CD4-positive, CD25-positive, alpha-beta regulatory T cell (primary cell): Measurements from ENCODE around the gene MMD. TPM values are rescaled to one million over a fixed set of nuclear protein-coding genes. Genes with fewer than 3 reads are reported as not detected.
A peak's percentile ranks its signal among the peaks of the same experiment; 100 is the strongest.

Experiments
- ATAC-seq, 2 donors: fragments of 150-1000 bp; cut with Tn5 transposase; one replicate each; pipeline ENCODE4 v1.10.0; 2021; ENCODE audit warnings: low read depth in 2 of 2, moderate number of reproducible peaks in 2 of 2, moderate library complexity in 1 of 2
- DNase-seq, 3 donors: peaks; one replicate each; pipeline versions ENCODE4 v3.0.0 to v3.0.0-alpha.2; 2012 to 2022; ENCODE audit warnings: mixed read lengths in 1 of 3
- H3K27ac ChIP-seq: one replicate; pipeline ENCODE4 v1.7.0; 2013; ENCODE audit warnings: mild to moderate bottlenecking, low read length; ENCODE audit not compliant: insufficient read depth, poor library complexity, severe bottlenecking
- H3K27me3 ChIP-seq: one replicate; pipeline ENCODE4 v1.7.0; 2013; ENCODE audit warnings: low read length; ENCODE audit not compliant: control insufficient read depth, insufficient read depth
- H3K36me3 ChIP-seq: one replicate; pipeline ENCODE4 v1.7.0; 2013; ENCODE audit warnings: mild to moderate bottlenecking, low read length, moderate library complexity; ENCODE audit not compliant: control insufficient read depth, insufficient read depth
- H3K4me1 ChIP-seq: 2 replicates; pipeline ENCODE4 v1.7.0; 2013; ENCODE audit warnings: mild to moderate bottlenecking, low read length; ENCODE audit not compliant: insufficient read depth, control insufficient read depth, poor library complexity, severe bottlenecking
- H3K4me3 ChIP-seq: one replicate; pipeline ENCODE4 v1.7.0; 2013; ENCODE audit warnings: low read depth, mild to moderate bottlenecking, low read length, moderate library complexity
- H3K9me3 ChIP-seq, 2 experiments: 1 replicate in 1 of 2; 2 replicates in 1 of 2; pipeline ENCODE4 v1.7.0; 2013; ENCODE audit warnings: low read length in 2 of 2, mild to moderate bottlenecking in 1 of 2, moderate library complexity in 1 of 2; ENCODE audit not compliant: control insufficient read depth in 2 of 2
- H3K27ac Mint-ChIP-seq, 3 donors: one replicate each; pipeline ENCODE4 v1.8.0; 2020 to 2022; ENCODE audit warnings: mild to moderate bottlenecking in 3 of 3, mixed read lengths in 3 of 3, moderate library complexity in 2 of 3
- H3K27me3 Mint-ChIP-seq: one replicate; pipeline ENCODE4 v1.8.0; 2022; ENCODE audit warnings: mild to moderate bottlenecking, mixed read lengths
- H3K36me3 Mint-ChIP-seq: one replicate; pipeline ENCODE4 v1.8.0; 2020; ENCODE audit warnings: mixed read lengths
- H3K4me1 Mint-ChIP-seq, 4 donors: one replicate each; pipeline ENCODE4 v1.8.0; 2020 to 2022; ENCODE audit warnings: mixed read lengths in 4 of 4, mild to moderate bottlenecking in 1 of 4
- H3K4me3 Mint-ChIP-seq, 4 donors: one replicate each; pipeline ENCODE4 v1.8.0; 2020 to 2022; ENCODE audit warnings: mild to moderate bottlenecking in 4 of 4, mixed read lengths in 4 of 4, moderate library complexity in 3 of 4
- H3K9me3 Mint-ChIP-seq, 7 donors: one replicate each; pipeline ENCODE4 v1.8.0; 2020 to 2022; ENCODE audit warnings: mixed read lengths in 7 of 7, mild to moderate bottlenecking in 3 of 7, moderate library complexity in 2 of 7
- polyA plus RNA-seq, 4 donors: library from polyadenylated mRNA; unstranded; fragments of 300-500 nt; fragmentation: Illumina TruSeq; gene quantifications; one replicate each; pipeline ENCODE4 v1.2.3, GENCODE V29; 2021
- total RNA-seq: library from RNA; stranded (reverse); gene quantifications from one replicate; pipeline ENCODE4 v1.2.3, GENCODE V29; 2022

Gene MMD
- total and polyA plus RNA-seq, 5 donors from 2014 or later = 10.1 to 17.8 (median 12.0) TPM

GRCh38 chr17:55347341-55347740 lies 74.3 kb downstream of the MMD start:
- no peak overlapping the region for H3K27ac ChIP-seq
- peaks cover 1% of the 10 kb centered on the region for H3K27me3 Mint-ChIP-seq
- no peaks in the 10 kb centered on the region for H3K36me3 Mint-ChIP-seq
- H3K4me3 Mint-ChIP-seq = no peak overlapping the region
- peaks cover 19 to 46% (median 29%) of the 10 kb centered on the region in 4 donors for H3K4me1 Mint-ChIP-seq
- peaks cover 1% of the 10 kb centered on the region for H3K27me3 ChIP-seq
- no peak overlapping the region for H3K27ac Mint-ChIP-seq
- H3K4me3 ChIP-seq = no peak overlapping the region
- peaks cover 0 to 3% (median 0%) of the 10 kb centered on the region in 7 donors for H3K9me3 Mint-ChIP-seq
- peaks cover 25% of the 10 kb centered on the region for H3K4me1 ChIP-seq
- H3K9me3 ChIP-seq = no peaks in the 10 kb centered on the region
- DNase-seq = no peak
- no peak for ATAC-seq
- H3K36me3 ChIP-seq = no peaks in the 10 kb centered on the region

DNA sequence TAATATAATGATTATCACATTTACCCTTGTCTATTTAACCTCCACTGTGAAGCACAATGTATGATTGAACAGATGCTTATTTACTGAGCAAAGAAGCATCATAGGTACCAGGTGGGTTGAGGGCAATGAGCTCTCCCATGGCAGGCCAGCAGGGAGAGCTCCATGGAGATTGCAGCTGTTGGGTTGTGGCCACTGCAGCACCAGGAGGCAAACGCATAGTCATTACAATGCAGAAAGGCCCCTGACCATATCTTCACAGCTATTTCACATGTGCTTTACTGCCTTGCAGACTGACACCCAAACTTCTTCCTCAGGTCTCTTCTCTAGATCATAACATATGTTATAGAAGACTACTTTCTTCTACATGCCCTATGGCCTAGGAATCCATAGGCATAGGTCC lies 75.0 kb downstream of the MMD start:
- Histone ChIP-seq H3K36me3 (no peaks in the 10 kb centered on the region), H3K4me1 (peaks cover 25% of the 10 kb centered on the region), H3K27ac (no peak overlapping the region), H3K4me3 (no peak overlapping the region), H3K9me3 (no peaks in the 10 kb centered on the region), H3K27me3 (peaks cover 1% of the 10 kb centered on the region)
- Mint-ChIP-seq H3K4me3 (peak overlapping the region in 1 of 4 donors; percentile 17), H3K9me3 (peaks cover 0 to 2% (median 0%) of the 10 kb centered on the region in 7 donors), H3K4me1 (peaks cover 19 to 47% (median 30%) of the 10 kb centered on the region in 4 donors), H3K27me3 (peaks cover 5% of the 10 kb centered on the region), H3K27ac (peak overlapping the region in 1 of 3 donors; percentile 10), H3K36me3 (no peaks in the 10 kb centered on the region)
- DNase-seq = no peak
- ATAC-seq = no peak

DNA sequence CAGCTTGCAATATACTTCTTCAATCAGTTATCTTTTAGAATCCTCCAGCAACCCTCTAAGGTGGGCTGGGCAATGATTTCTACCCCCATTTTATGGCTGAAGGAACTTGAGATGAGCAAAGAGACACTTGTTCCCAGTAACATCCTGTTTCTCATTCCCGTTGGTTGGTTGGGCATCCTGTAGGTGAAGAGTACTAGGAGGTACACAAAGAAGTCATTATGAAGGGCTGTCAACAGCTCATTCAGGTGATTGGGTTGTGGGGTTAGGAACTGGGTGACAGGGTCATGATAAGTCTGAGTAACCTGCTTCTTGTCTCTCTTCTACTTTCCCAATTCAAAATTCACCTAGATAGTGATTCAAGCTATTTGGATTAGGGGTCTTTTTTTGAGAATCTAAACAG lies 76.5 kb downstream of the MMD start:
- Histone ChIP-seq H3K4me3 (no peak overlapping the region), H3K36me3 (no peaks in the 10 kb centered on the region), H3K4me1 (peaks cover 25% of the 10 kb centered on the region), H3K9me3 (no peaks in the 10 kb centered on the region), H3K27me3 (no peaks in the 10 kb centered on the region), H3K27ac (no peak overlapping the region)
- peaks cover 19 to 47% (median 31%) of the 10 kb centered on the region in 4 donors for H3K4me1 Mint-ChIP-seq
- H3K27me3 Mint-ChIP-seq = peaks cover 5% of the 10 kb centered on the region
- H3K4me3 Mint-ChIP-seq = no peak overlapping the region
- ATAC-seq (no peak), DNase-seq (peak in 1 of 3 donors; percentile 22)
- peaks cover 0 to 2% (median 0%) of the 10 kb centered on the region in 7 donors for H3K9me3 Mint-ChIP-seq
- H3K36me3 Mint-ChIP-seq = no peaks in the 10 kb centered on the region
- no peak overlapping the region for H3K27ac Mint-ChIP-seq

DNA sequence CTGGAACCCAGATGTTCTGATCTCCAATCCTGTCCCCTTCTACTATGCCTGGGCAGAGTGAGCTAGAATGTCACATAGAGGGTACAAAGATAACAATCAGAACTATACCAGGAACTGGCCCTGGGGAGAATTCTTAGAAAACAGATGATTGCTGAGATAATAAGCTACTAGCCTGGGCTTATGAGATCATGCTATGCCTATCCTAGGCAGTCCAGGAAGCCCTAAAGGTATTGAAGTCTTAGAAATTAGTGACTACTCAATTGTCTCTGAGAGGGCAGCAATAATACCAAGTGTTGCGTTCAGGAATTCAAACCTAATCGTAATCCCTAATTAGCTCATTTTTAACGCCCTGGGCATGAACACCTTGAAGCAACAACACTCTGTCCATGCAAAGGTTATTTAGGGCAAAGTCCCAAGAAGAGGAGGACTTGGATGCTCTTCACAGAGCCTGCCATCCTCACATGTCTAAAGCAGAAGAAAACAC lies 77.1 kb downstream of the MMD start:
- Histone ChIP-seq H3K4me3 (peak overlapping the region; percentile 49), H3K36me3 (no peaks in the 10 kb centered on the region), H3K4me1 (peaks cover 25% of the 10 kb centered on the region), H3K9me3 (no peaks in the 10 kb centered on the region), H3K27ac (no peak overlapping the region), H3K27me3 (no peaks in the 10 kb centered on the region)
- peak overlapping the region in 2 of 4 donors; percentile 1 to 29 for H3K4me3 Mint-ChIP-seq
- H3K27me3 Mint-ChIP-seq = peaks cover 7% of the 10 kb centered on the region
- H3K36me3 Mint-ChIP-seq = no peaks in the 10 kb centered on the region
- peaks cover 0 to 2% (median 0%) of the 10 kb centered on the region in 7 donors for H3K9me3 Mint-ChIP-seq
- peak; percentile 81 to 84 for ATAC-seq
- peak overlapping the region in 2 of 3 donors; percentile 48 to 62 for H3K27ac Mint-ChIP-seq
- peaks cover 19 to 47% (median 34%) of the 10 kb centered on the region in 4 donors for H3K4me1 Mint-ChIP-seq
- peak in 1 of 3 donors; percentile 96 for DNase-seq

DNA sequence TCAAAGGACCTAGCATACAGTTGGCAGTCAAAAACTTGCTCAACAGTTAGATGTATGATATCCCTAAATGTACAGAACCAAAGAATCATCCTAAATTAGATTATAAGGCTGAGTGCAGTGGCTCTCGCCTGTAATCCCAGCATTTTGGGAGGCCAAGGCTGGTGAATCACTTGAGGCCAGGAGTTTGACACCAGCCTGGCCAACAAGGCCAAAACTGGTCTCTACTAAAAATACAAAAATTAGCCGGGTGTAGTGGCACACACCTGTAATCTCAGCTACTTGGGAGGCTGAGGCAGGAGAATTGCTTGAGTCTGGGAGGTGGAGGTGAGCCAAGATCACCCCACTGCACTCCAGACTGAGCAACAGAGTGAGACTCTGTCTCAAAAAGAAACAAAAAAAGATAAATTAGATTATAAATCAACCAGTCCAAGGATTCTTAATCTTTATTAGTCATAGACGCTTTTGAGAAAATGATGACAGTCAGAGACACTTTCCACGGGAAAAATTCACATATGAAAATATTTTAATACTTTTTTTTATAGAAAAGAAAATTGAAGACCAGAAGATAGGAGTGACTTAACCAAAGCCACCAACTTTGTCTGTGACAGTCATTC lies 77.6 kb downstream of the MMD start:
- H3K4me3 Mint-ChIP-seq = peak overlapping the region in 1 of 4 donors; percentile 1
- Histone ChIP-seq H3K27ac (no peak overlapping the region), H3K4me3 (peak overlapping the region; percentile 49), H3K9me3 (no peaks in the 10 kb centered on the region), H3K4me1 (peaks cover 22% of the 10 kb centered on the region), H3K27me3 (no peaks in the 10 kb centered on the region), H3K36me3 (no peaks in the 10 kb centered on the region)
- peak overlapping the region in 2 of 3 donors; percentile 47 to 62 for H3K27ac Mint-ChIP-seq
- H3K27me3 Mint-ChIP-seq = peaks cover 9% of the 10 kb centered on the region
- peak; percentile 8 to 12 for ATAC-seq
- no peaks in the 10 kb centered on the region for H3K36me3 Mint-ChIP-seq
- peak in 1 of 3 donors; percentile 23 for DNase-seq
- H3K4me1 Mint-ChIP-seq = peaks cover 19 to 47% (median 34%) of the 10 kb centered on the region in 4 donors
- H3K9me3 Mint-ChIP-seq = peaks cover 0 to 3% (median 0%) of the 10 kb centered on the region in 7 donors

GRCh38 chr17:55342800-55343585 lies 78.6 kb downstream of the MMD start:
- peaks cover 14 to 39% (median 29%) of the 10 kb centered on the region in 4 donors for H3K4me1 Mint-ChIP-seq
- H3K4me1 ChIP-seq = peaks cover 16% of the 10 kb centered on the region
- peak overlapping the region in 1 of 4 donors; percentile 72 for H3K4me3 Mint-ChIP-seq

More at GRCh38 chr17:55342800-55343585, 78.6 kb downstream of the MMD start:
- Mint-ChIP-seq H3K9me3 (peaks cover 0 to 3% (median 0%) of the 10 kb centered on the region in 7 donors), H3K36me3 (no peaks in the 10 kb centered on the region), H3K27me3 (peaks cover 15% of the 10 kb centered on the region), H3K27ac (peak overlapping the region in 1 of 3 donors; percentile 48)
- no peak for DNase-seq
- Histone ChIP-seq H3K36me3 (no peaks in the 10 kb centered on the region), H3K27me3 (no peaks in the 10 kb centered on the region), H3K9me3 (no peaks in the 10 kb centered on the region), H3K27ac (no peak overlapping the region), H3K4me3 (no peak overlapping the region)
- no peak for ATAC-seq
